Cerebellar cortex (tissue), 1 donor: ENCODE data around the gene C1QTNF7.

Experiments
- DNase-seq: peaks from one replicate; pipeline ENCODE4 v3.0.0-alpha.2; 2015; ENCODE audit warnings: low spot score

C1QTNF7 gene

GRCh38 chr4:15427701-15428100 is at the start of gene C1QTNF7:
TSS of gene C1QTNF7 (plus strand) at chr4:15428033. CDS start at chr4:15435744, 7,711 bp downstream.
- no peak for DNase-seq

- DNase-seq: no peak
Measured at GRCh38 chr4:15378062-15378461, 49.8 kb upstream of the C1QTNF7 start.

- no peak for DNase-seq
Measured at GRCh38 chr4:15378493-15378892, 49.3 kb upstream of the C1QTNF7 start.

GRCh38 chr4:15381806-15382338 is 46.0 kb upstream of the C1QTNF7 start:
- peak; percentile 62 for DNase-seq

DNA sequence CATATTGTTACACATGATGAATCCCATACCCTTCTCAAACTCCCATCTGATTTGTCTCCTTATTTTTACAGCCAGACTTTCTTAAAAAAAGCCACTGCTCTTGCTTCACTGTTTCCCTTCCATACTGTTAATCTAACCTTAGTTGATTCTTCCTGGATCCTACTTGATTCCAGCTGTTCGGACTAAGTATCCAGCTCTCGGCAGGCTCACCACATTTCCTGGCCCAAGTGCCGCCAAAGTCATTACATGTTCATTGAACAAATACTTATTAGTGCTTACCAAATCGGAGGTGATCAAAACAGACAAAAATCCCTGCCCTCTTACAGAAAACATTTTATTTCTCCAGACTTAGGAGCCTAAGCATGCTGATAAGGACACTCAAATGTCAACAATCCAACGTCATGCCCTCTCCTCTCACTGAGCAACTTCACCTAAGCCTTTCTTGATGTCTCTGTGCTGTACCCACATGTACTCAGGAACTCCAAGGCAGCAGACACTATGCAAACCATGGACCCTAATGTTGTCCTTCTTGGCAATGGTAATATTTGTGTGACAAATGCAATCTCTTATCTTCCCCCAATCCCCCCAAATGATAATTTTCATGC is 45.1 kb upstream of the C1QTNF7 start:
- DNase-seq: no peak

DNA sequence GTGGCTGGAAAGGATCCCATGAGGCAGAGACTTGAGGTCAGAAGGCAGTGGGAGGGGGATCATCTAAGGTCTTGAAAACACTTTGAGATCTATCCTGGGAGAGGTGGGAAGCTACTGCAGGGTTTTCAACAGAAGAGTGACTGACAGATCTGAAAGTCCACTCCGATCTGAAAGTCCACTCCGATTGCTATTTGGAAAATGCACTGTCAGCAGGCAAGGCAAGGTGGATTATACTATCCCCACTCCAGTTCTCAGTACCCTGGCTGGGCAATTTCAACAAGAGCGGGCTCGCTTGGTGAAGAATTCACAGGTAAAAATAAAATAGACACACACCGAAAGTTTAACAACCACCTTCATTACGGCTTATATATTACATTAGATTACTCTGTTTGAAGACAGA is 42.3 kb upstream of the C1QTNF7 start:
- DNase-seq: no peak

DNA sequence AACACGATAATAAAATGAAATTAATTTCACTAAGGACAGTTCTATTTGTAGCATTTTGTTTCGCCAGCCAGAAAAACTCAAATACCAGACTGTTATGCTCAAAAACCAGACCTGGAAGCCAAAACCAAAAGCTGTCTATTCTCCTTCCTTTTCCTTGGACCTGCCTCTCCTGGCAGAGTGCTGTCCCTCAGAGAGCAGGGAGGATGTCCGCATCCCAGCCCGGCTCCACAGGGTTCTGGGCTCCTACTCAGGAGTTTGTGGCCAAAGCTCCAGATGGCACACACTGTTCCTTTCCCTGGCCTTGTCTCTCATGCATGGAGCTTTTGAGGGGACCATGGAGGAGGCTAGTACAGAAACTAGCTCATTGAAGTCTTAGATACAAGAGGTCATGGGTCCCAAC is 41.9 kb upstream of the C1QTNF7 start:
- DNase-seq: peak; percentile 98

DNA sequence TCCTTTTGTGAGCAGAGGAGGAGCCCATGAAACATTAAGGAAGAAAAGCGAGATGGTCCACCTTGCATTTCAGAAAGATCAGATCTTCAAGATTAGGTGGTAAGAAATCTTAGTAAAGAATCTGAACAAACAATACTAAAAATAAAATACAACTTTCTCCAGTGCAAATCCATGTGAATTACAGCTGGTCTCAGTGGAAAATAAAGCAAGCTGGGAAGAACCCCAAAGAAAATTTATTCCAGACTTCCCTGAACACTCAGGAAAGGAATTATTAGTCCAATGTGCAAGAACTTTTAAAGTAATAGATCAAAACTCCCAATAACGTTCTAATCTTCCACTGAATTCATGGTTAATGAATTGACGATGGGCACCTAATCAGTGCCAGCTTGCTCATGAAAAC is 37.3 kb upstream of the C1QTNF7 start:
- DNase-seq: no peak

DNA sequence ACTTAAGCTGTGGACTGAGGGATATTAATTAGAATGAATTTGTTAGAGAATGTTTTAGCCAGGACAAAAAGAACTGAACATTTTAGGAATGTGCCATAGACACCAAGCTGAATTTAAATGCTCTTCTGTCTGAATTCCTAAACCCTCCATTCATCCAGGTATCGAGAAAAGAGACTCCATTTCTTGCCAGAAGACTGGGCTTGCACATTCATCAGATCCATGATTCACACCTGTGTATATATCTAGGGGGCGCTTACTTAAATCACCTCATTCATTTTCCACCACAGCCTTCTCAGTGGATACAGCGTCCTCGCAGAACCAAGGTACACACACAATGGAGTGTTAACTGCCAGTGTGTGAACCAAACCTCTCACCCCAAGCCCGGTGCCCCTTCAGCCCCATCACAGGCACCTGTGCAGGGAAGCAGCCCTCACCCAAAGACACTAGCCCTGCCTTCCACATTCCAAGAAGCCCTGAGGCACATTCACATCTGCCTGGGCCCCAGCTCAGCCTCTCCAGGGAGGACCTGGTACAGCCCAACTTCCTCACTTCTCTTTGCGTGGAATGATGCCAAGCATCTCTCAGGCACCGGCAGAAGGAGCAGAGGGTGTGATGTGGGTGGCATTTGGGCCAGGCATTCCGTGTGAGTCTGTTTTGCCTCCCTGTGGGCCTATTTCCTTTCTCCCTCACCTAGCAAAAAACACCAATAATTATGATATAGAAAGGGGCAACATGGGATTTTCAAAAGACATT is 35.6 kb upstream of the C1QTNF7 start:
- DNase-seq: no peak

- DNase-seq: no peak
Measured at GRCh38 chr4:15395311-15395710, 32.5 kb upstream of the C1QTNF7 start.

DNA sequence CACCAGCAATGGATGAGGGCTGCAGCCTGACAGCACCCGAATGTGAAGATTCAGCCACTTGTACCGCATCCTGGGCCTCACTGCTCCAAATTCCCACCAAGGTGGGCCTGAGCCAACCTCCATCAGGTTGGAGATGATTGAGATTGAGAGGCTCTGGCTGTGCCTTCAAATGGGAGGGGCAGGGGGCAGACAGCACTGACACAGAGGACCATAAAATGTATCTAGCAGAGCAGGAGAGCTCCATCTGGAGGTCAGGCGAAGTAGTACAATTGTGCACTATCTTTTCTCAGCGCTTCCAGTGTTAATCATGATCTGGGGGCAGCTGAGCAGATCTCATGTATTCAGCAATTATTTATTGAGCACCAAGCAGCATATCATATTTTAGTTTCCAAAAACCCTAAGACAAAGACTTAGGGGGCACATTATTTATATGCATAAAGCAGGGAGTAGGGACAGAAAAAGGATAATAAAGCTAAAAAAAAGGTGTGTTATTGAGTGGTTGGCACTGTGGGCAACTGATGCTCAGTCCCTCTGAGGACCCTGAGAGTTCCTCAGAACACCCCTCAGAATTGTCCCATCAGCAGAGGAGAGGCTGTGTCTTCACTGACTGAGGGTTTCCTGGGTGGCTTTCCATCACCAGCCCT is 31.6 kb upstream of the C1QTNF7 start:
- DNase-seq: peak; percentile 56

DNA sequence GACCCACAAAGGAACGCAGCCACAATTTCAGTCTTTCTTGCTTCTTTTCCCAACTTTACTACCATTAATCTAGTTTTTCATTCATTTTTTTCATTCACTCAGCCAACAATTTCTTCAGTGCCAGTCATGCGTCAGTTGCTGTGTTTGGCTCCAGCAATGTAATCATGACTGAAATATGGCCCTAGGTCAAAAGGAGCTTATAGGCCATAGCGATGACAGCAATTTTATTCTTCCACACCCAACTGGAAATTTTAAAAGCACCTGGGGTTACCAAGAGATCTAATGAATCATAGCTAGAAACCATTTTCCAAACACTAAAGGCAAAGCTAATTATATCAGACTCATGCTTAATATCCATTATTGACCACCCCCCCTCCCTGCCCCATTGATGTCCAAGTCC is 29.8 kb upstream of the C1QTNF7 start:
- no peak for DNase-seq

- DNase-seq: no peak
Measured at GRCh38 chr4:15398732-15399131, 29.1 kb upstream of the C1QTNF7 start.

GRCh38 chr4:15400226-15400625 is 27.6 kb upstream of the C1QTNF7 start:
- no peak for DNase-seq

DNA sequence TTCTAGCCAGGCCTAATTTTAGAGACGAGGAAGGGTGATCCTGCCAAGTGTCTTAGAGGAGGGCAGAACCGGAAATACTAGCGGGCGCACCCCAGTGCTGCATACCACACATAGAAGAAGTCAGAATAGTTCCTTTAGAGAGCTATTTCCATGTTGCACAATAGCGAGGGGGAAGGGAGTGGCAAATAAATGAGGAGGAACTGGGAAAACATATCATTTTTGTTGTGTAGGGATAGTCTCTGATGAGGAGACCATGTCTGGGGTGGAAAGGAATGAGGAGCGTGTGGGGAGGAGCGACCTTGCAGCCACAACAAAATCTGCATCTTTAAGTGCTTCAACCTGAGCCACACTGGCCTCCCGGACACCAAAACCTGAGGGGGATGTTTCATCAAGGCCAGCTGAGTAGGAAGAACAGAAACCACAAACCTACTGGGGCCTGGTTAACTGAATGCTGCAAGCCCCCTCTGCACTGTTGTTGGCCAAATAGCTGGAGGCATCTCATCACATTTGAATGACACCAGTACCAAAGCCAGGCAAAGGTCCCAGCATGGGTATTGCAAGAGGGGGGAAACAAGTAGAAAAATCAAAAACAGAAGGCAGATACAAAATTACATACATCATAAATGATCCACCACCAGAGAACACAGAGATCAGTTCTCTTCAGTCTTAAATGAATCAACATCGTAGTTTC is 26.7 kb upstream of the C1QTNF7 start:
- DNase-seq: no peak

GRCh38 chr4:15402146-15402545 is 25.7 kb upstream of the C1QTNF7 start:
- no peak for DNase-seq

DNA sequence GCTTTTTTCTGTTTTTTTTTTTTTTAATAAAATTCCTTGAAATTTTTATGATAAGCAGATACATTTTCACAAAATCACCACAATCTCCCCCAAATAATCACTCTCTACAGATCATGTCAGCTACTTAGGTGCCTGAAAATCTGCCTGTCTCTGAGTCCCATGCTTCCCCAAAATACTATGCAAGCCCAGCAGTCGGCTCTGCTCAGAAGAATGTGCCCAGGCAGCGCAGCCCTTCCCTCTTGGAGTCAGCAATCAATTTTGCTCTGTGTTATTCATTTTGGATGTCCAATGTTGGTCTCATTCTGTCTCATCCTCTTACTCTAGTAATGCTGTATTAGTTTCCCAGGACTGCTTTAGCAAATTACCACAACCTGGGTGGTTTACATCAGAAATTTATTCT is 24.9 kb upstream of the C1QTNF7 start:
- no peak for DNase-seq

- DNase-seq: no peak
Measured at GRCh38 chr4:15405018-15405417, 22.8 kb upstream of the C1QTNF7 start.

DNA sequence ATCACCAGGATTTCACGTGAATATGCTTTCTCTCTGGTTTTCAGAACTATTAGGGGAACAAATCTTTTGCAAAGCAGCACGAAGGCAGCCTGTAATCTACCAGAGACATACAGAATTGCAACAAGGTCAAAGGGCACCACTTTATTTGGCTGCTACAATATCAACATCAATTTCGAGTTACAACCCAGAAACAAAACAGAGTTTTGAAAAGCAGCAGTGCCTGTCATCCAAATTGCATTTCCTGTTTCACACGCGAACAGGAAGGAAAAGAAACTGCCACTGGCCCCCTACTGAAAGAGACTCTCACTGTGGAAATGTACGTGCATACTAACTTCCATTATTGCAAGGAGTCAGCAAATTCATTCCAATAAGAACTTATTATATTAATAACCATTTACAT is 17.1 kb upstream of the C1QTNF7 start:
- no peak for DNase-seq

DNA sequence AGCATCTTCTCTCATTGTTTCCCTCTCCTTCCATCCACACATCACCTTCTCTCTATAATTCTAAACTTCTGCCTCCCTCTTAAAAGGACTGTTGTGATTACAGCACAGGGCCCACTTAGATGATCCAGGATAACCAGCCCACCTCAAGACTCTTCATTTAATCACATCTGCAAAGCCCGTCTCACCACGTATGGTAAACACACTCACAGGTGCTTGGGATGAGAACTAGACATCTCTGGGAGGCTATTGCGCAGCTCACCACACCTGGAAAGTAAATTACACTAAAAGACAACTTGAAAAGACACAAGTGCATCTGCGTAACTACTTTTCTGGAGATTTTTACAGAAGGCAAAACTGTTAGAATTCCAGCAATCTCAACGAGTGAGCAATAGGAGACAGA is 15.4 kb upstream of the C1QTNF7 start:
- no peak for DNase-seq

- no peak for DNase-seq
Measured at GRCh38 chr4:15413010-15413622, 14.7 kb upstream of the C1QTNF7 start.

GRCh38 chr4:15413623-15414019 is 14.2 kb upstream of the C1QTNF7 start:
- DNase-seq: no peak
